Right hindlimb (tissue), 1 donor: ENCODE measurements around the gene STEAP3.

ENCODE experiments used
- DNase-seq: peaks from one replicate; pipeline ENCODE4 v3.0.0-alpha.2; 2018

STEAP3 gene

DNA sequence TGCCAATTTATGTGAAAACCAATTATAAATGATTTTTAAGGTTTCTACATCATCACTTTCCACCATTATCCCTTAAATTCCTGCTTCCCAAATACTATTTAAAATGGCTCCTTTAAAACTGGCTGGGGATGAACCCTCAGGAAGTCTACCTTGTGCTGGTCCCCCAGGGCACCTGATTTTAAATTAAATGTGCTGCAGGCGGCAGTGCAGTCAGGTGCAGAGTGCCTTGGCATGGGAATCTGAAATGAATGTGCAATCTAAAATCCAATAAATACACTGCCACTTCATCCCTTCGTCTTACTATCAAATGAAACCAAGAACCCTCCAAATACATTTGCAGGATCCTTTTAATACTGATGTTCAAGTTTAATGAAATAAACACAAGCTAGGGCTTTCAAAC, 81.2 kb downstream of the STEAP3 start:
- DNase-seq, result no peak

DNA sequence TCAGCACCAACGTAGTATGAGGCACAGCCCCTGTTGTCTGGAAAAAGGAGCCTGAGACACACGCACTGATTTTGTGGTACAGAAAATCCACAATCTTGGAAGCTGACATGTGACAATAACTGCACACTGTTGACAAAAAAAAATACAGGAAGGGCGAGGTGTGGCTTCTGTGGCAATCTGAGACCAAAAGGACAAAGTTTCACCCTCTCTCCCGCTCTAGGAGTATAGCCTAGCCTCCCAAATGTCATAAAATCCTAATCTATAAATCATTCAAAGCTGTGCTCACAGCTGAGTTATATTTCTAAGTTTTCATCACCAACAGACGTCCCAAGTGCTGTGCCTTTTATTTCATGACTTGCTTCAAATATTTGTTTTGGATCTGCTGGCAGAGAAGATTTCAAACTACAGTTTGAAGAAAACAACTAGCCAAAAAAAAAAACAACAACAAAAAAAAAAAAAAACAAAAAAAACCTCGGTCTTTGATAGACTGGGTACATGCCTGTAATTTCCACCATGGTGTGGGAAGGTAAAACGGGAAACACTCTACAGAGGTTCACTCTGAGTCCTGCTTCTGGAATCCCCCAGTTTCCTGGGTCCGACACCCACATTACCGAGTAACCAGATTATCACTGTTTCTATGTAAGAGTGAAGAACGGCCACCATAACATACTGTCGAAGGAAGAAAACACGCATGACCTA, 82.0 kb downstream of the STEAP3 start:
- no peak for DNase-seq

DNA sequence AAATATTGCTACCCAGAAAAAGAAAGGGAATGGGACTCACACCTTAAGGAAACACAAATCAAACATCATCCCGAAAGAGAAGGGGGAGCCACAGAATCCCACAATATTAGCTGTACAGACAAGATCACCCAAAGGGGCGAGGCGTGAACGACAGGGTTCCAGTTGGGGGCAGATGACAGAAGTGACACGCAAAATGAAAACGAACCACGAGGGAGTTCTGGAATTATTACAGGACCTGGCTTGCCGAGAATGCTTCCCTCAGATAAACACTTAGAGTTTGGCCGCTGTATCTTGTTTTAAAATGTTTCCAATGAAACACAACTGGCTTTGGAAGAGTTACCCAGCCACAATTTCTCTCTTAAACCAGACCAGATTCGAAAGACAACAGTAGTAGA, 82.6 kb downstream of the STEAP3 start:
- no peak for DNase-seq

DNA sequence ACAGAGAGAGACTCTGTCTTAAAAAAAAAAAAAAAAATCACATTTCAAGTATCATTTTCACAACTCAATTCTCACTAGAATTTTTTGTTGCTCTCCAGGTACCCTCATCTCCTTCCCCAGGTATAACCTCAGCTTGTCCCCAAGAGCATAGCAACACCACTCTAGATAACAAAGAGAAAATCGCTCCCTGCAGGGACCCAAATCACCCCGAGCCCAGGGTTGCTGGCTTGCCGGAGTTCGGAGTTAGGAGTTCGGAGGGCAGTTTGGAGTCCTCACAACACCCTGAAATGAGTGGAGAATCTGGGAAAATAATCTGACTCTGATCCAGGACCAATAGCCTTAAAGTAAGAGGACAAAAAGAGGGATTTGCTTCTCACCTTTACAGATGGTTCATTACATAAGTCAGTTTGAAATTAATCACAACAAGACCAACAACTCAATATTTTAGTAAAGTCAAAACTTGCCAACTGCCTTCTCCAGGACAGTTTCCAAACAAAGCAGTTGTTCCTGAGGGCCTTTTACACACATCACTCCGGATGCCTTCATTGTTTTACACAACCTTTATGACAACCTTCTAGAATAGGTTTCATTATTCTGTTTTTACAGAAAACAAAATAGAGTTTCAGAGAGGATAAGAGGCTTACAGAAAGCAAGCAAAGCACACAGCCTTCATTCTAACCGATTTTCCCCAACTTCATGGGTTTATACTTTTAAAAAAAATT, 83.9 kb downstream of the STEAP3 start:
- no peak for DNase-seq

DNA sequence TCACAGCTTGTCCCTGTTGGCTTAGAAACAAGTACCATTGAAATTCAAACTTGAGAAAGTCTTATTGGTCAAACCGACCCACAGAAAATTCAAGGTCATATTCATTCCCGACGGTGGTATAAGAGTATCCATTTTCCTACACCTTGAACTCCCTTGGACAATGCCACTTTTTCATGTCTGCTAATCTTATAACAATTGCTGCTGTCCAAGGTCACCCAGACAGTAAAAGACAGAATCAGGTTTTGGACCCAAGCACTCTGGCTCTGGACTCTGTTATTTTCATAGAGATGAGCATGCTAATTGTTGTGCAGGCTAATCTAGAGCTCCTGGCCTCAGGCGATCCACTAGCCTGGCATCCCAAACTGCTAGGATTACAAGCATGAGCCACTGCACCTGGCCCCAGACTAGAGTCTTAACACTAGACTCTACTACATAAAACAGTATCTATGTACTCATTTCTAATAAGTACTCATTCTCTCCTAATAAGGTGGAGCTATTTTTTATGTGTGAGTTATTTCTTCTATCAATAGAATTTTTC, 85.2 kb downstream of the STEAP3 start:
- DNase-seq, result no peak

DNA sequence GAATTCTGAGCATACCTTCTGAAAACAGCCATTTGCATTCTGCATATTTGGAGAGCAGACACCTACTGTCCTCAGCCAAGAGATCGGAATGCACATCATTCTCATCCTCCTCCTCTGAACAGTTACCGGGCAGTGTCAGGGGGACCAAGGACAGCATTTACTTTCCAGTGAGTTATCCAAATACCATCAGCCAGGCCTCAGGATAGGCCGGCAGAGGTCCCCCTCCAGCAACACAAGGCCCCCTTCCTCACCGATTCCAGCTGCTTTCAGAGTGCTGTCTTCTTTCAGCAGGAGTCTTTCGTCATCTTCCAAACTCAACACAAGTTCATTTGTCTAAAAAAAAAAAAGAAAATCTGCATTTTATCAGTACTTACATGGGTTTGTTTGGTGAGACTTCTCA, 87.7 kb downstream of the STEAP3 start:
- DNase-seq, result no peak

GRCh38 chr2:119311831-119312230, 88.2 kb downstream of the STEAP3 start:
- no peak for DNase-seq
